OCI-LY7 (cell line): ENCODE data around the gene PHAF1. TPM values are rescaled to one million over a fixed set of nuclear protein-coding genes. Genes with fewer than 3 reads are reported as not detected.

Source experiments
- BruUV-seq: library from RNA; stranded (reverse); fragments of 400-500 nt; replicated peaks from 2 replicates; lab custom pipeline; 2021; lab: Mats Ljungman, UMichigan
- CTCF ChIA-PET: fragments of 300-600 bp; sonication (Branson Sonifier 250); formaldehyde crosslinking; loops from one replicate; lab custom pipeline; 2022; ENCODE audit warnings: antibody characterized with exemption; ENCODE audit not compliant: unreplicated experiment; lab: Charles Lee
- POLR2A ChIA-PET: fragments of 300-600 bp; sonication (Branson Sonifier 250); formaldehyde crosslinking; loops from one replicate; lab custom pipeline; 2022; ENCODE audit warnings: antibody characterized with exemption; lab: Charles Lee
- DNase-seq: peaks from one replicate; pipeline ENCODE4 v3.0.0-alpha.2; 2015; ENCODE audit warnings: low spot score
- H2AFZ ChIP-seq: fragments of 200-600 bp; sonication (generic), shearing (Covaris generic); 2 replicates; pipeline ENCODE4 v1.6.1; 2014; ENCODE audit warnings: mild to moderate bottlenecking, antibody characterized with exemption, low read length, moderate library complexity
- H3K27ac ChIP-seq: fragments of 200-600 bp; sonication (generic); 2 replicates; pipeline ENCODE4 v1.5.1; 2014; ENCODE audit warnings: mixed run types, low read depth, mild to moderate bottlenecking, moderate library complexity, low read length, inconsistent platforms; ENCODE audit not compliant: poor library complexity, severe bottlenecking
- H3K36me3 ChIP-seq: fragments of 200-600 bp; sonication (generic); 2 replicates; pipeline ENCODE4 v1.6.1; 2014; ENCODE audit warnings: mild to moderate bottlenecking, antibody characterized with exemption, low read length, moderate library complexity, mixed read lengths; ENCODE audit not compliant: insufficient read depth
- H3K4me1 ChIP-seq: fragments of 200-600 bp; sonication (generic); 2 replicates; pipeline ENCODE4 v1.5.1; 2014; ENCODE audit warnings: mild to moderate bottlenecking, low read length; ENCODE audit not compliant: insufficient read depth, poor library complexity, severe bottlenecking
- H3K4me2 ChIP-seq: fragments of 200-600 bp; sonication (generic); 2 replicates; pipeline ENCODE4 v1.6.1; 2014; ENCODE audit warnings: mild to moderate bottlenecking, low read length
- H3K4me3 ChIP-seq: fragments of 200-600 bp; sonication (generic); 2 replicates; pipeline ENCODE4 v1.5.1; 2014; ENCODE audit warnings: mild to moderate bottlenecking, low read depth, low read length; ENCODE audit not compliant: poor library complexity, severe bottlenecking
- H3K79me2 ChIP-seq: fragments of 200-600 bp; sonication (generic); 2 replicates; pipeline ENCODE4 v1.6.1; 2016; ENCODE audit warnings: low read depth, mild to moderate bottlenecking, low read length, moderate library complexity, mixed read lengths; ENCODE audit not compliant: insufficient read depth
- H3K9me2 ChIP-seq: fragments of 200-600 bp; sonication (generic); 2 replicates; pipeline ENCODE4 v1.6.1; 2016; ENCODE audit warnings: mild to moderate bottlenecking, low read length, mixed read lengths; ENCODE audit not compliant: insufficient read depth
- H3K9me3 ChIP-seq: fragments of 200-600 bp; sonication (generic); 2 replicates; pipeline ENCODE4 v1.6.1; 2014; ENCODE audit warnings: mild to moderate bottlenecking, mixed run types, low read length, mixed read lengths
- H4K20me1 ChIP-seq: fragments of 200-600 bp; sonication (generic); 2 replicates; pipeline ENCODE4 v1.6.1; 2014; ENCODE audit warnings: mild to moderate bottlenecking, antibody characterized with exemption, low read length, moderate library complexity, mixed read lengths; ENCODE audit not compliant: insufficient read depth
- CTCF ChIP-seq: fragments of 200-600 bp; sonication (generic); conservative IDR thresholded peaks from 2 replicates; pipeline ENCODE4 v1.5.1; 2014; ENCODE audit warnings: mild to moderate bottlenecking, antibody characterized with exemption, low read length, moderate library complexity, mixed read lengths
- EZH2phosphoT487 ChIP-seq: fragments of 200-600 bp; sonication (generic); IDR thresholded peaks from 2 replicates; pipeline ENCODE4 v1.6.1; 2018; ENCODE audit warnings: low read depth, borderline replicate concordance, mild to moderate bottlenecking, mixed run types, antibody characterized with exemption, low read length, moderate library complexity, mixed read lengths
- intact Hi-C: fragments of 100-400 bp; cut with micrococcal nuclease; formaldehyde crosslinking; loops from one replicate; pipeline ENCODE4 v1.10.0; 2022; ENCODE audit not compliant: unreplicated experiment
- total RNA-seq, 2 experiments: library from RNA; depleted of rRNA in 1 of 2; stranded (reverse); fragments of >200 nt in 1 of 2; shearing (Covaris generic) in 1 of 2; gene quantifications; 2 replicates each; pipeline ENCODE4 v1.2.3, GENCODE V29; 2014 to 2022

Gene PHAF1
- total RNA-seq, 2 experiments from 2014 or later, result 13.9 to 16.8 TPM

GRCh38 chr16:67170168-67170948, 60.6 kb downstream of the PHAF1 start, which contains the start of gene NOL3:
Gene NOL3, plus strand, starts transcription at chr16:67170538.
- no TSS peak for BruUV-seq
- H3K4me3 ChIP-seq, result peak within 1 kb of the TSS; percentile 38

GRCh38 chr16:67170949-67171649, 61.4 kb downstream of the PHAF1 start:
- BruUV-seq, result no TSS peak
- no peak overlapping the region for H3K27ac ChIP-seq
- no peaks in the 10 kb centered on the region for H3K9me2 ChIP-seq
- no peaks in the 10 kb centered on the region for H3K36me3 ChIP-seq
- H3K4me2 ChIP-seq, result peak overlapping the region; percentile 52
- H2AFZ ChIP-seq, result no peak overlapping the region
- no peaks in the 10 kb centered on the region for H4K20me1 ChIP-seq
- no peak for DNase-seq
- TF ChIP-seq CTCF (no peak), EZH2phosphoT487 (no peak)
- H3K79me2 ChIP-seq, result no peaks in the 10 kb centered on the region
- ChIA-PET CTCF (no interaction called here), POLR2A (no interaction called here)
- H3K9me3 ChIP-seq, result no peaks in the 10 kb centered on the region
- peaks cover 25% of the 10 kb centered on the region for H3K4me1 ChIP-seq
- intact Hi-C loops, result no loop called here
- H3K4me3 ChIP-seq, result peak overlapping the region; percentile 38

More at GRCh38 chr16:67170168-67170948, 60.6 kb downstream of the PHAF1 start, which contains the start of gene NOL3:
- Histone ChIP-seq H3K36me3 (no peaks in the 10 kb centered on the region), H3K4me1 (peaks cover 25% of the 10 kb centered on the region), H3K9me3 (no peaks in the 10 kb centered on the region), H3K4me2 (peak within 1 kb of the TSS; percentile 52), H2AFZ (no peak within 1 kb of the TSS), H4K20me1 (no peaks in the 10 kb centered on the region), H3K27ac (no peak within 1 kb of the TSS), H3K9me2 (no peaks in the 10 kb centered on the region), H3K79me2 (no peaks in the 10 kb centered on the region)
- TF ChIP-seq EZH2phosphoT487, result no peak
- no peak for TF ChIP-seq CTCF
- POLR2A ChIA-PET, result interaction anchor here (0.7 kb wide), 1 partner anchor 23 kb away, joined by 4 read pairs; no protein-coding TSS in a partner anchor
- CTCF ChIA-PET, result interaction anchor here (0.6 kb wide), 1 partner anchor 32 kb away, joined by 3 read pairs; no protein-coding TSS in a partner anchor
- no peak for DNase-seq
- intact Hi-C loops, result no loop called here
